Gastrocnemius medialis (tissue), 4 donors: ENCODE results near the gene DBX1. TPM values are rescaled to one million over a fixed set of nuclear protein-coding genes. Genes with fewer than 3 reads are reported as not detected.
"Not testable (repeated sequence)": the region's sequence is repeated elsewhere in the genome, so short reads cannot be mapped to it uniquely, and the experiment has no call there.

Source experiments
- ATAC-seq, 2 donors: fragments of 150-250 bp; one replicate each; pipeline ENCODE4 v1.9.1; 2016
- DNase-seq, 2 donors: peaks; one replicate each; pipeline ENCODE4 v3.0.0-alpha.2; 2019
- H3K27ac ChIP-seq, 4 donors: fragments of 200-600 bp; sonication (generic); 1 replicate in 1 of 4; 2 replicates in 3 of 4; pipeline ENCODE4 v1.5.1; 2016 to 2018; ENCODE audit warnings: mild to moderate bottlenecking in 2 of 4, moderate library complexity in 1 of 4
- H3K27me3 ChIP-seq, 3 donors: fragments of 200-600 bp; sonication (generic) in 2 of 3; 1 replicate in 1 of 3; 2 replicates in 2 of 3; pipeline versions ENCODE4 v1.5.1 to v1.6.0; 2016 to 2019; ENCODE audit warnings: mild to moderate bottlenecking in 1 of 3, moderate library complexity in 1 of 3
- H3K36me3 ChIP-seq, 2 donors: fragments of 200-600 bp; sonication (generic) in 1 of 2; one replicate each; pipeline ENCODE4 v1.5.1; 2017 to 2018
- H3K4me1 ChIP-seq, 2 donors: fragments of 200-600 bp; sonication (generic) in 1 of 2; one replicate each; pipeline ENCODE4 v1.5.1; 2016 to 2017; ENCODE audit warnings: mild to moderate bottlenecking in 2 of 2
- H3K4me3 ChIP-seq, 4 donors: fragments of 200-600 bp; sonication (generic) in 3 of 4; 1 replicate in 1 of 4; 2 replicates in 3 of 4; pipeline ENCODE4 v1.5.1; 2016 to 2019; ENCODE audit warnings: mild to moderate bottlenecking in 2 of 4
- H3K9me3 ChIP-seq, 3 donors: fragments of 200-600 bp; sonication (generic) in 2 of 3; 1 replicate in 1 of 3; 2 replicates in 2 of 3; pipeline ENCODE4 v1.5.1; 2016 to 2019
- POLR2A ChIP-seq, 2 donors: fragments of 450-650 bp; IDR thresholded peaks; one replicate each; pipeline ENCODE4 v1.6.1; 2017; ENCODE audit warnings: antibody characterized with exemption in 2 of 2, mild to moderate bottlenecking in 2 of 2, moderate library complexity in 2 of 2
- in situ Hi-C, 4 donors: fragments of 200-750 bp; cut with MboI; loops; one replicate each; pipeline versions ENCODE4 v1.15.0 to v1.8.0; 2017; ENCODE audit warnings: low sequenced_read_pairs in 4 of 4
- intact Hi-C: fragments of 100-400 bp; cut with DNase I; formaldehyde crosslinking; loops from one replicate; pipeline ENCODE4 v1.15.1; 2023; ENCODE audit warnings: low total_unique reads
- total RNA-seq, 4 donors: library from RNA; depleted of rRNA; stranded (reverse); fragments of >200 nt; gene quantifications; one replicate each; pipeline versions ENCODE4 v1.1.0 to v1.2.3, GENCODE V29; 2016
- TF ChIP-seq, protein P1 (sequence below), 5 experiments: fragments of 450-650 bp in 3 of 5; fragments of 200-600 bp in 2 of 5; sonication (generic) in 2 of 5; IDR thresholded peaks in 4 of 5; conservative IDR thresholded peaks in 1 of 5; 1 replicate in 4 of 5; 2 replicates in 1 of 5; pipeline ENCODE4 v1.5.1; 2016 to 2019; ENCODE audit warnings: antibody characterized with exemption in 5 of 5, mild to moderate bottlenecking in 3 of 5, moderate library complexity in 3 of 5

Gene DBX1
- total RNA-seq, 4 donors from 2014 or later: not detected

- no peak overlapping the region for H3K4me3 ChIP-seq
- H3K27ac ChIP-seq: no peak overlapping the region
- intact Hi-C loops: no loop called here
- peaks cover 0 to 3% (median 0%) of the 10 kb centered on the region in 3 donors for H3K27me3 ChIP-seq
- no peak for DNase-seq
- no peak for ATAC-seq
- H3K4me1 ChIP-seq: no peaks in the 10 kb centered on the region
- TF ChIP-seq, protein P1, sequence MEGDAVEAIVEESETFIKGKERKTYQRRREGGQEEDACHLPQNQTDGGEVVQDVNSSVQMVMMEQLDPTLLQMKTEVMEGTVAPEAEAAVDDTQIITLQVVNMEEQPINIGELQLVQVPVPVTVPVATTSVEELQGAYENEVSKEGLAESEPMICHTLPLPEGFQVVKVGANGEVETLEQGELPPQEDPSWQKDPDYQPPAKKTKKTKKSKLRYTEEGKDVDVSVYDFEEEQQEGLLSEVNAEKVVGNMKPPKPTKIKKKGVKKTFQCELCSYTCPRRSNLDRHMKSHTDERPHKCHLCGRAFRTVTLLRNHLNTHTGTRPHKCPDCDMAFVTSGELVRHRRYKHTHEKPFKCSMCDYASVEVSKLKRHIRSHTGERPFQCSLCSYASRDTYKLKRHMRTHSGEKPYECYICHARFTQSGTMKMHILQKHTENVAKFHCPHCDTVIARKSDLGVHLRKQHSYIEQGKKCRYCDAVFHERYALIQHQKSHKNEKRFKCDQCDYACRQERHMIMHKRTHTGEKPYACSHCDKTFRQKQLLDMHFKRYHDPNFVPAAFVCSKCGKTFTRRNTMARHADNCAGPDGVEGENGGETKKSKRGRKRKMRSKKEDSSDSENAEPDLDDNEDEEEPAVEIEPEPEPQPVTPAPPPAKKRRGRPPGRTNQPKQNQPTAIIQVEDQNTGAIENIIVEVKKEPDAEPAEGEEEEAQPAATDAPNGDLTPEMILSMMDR (IDR thresholded peaks at IDR 0.05 in 4 of 5, conservative IDR thresholded peaks at IDR 0.05 in 1 of 5): no peak
- TF ChIP-seq POLR2A (IDR thresholded peaks at IDR 0.05): no peak
- in situ Hi-C loops: no loop called here
- H3K9me3 ChIP-seq: no peaks in the 10 kb centered on the region
- H3K36me3 ChIP-seq: no peaks in the 10 kb centered on the region
These were observed 44.4 kb upstream of the DBX1 start for GRCh38 chr11:20204681-20205080.

DNA sequence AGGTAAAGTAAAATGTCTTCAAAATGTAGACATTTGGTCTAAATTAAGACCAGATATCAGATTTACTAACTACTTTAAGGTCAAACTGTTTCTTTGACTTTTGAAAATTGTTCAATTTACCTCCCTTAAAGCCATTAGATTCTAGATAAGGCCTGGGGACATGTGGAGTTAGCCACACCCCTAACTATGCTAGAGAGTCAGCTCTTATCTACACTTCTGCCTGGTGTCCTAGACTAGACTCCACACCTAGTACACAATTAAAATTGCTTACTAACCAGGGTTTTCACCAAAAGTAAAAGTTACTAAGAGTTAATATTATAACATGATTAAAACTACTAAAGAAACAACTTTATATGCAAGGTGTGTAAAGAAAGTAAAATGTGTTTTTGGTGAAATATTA lies 43.6 kb upstream of the DBX1 start:
- no peak overlapping the region for H3K27ac ChIP-seq
- intact Hi-C loops (loop anchor here (1.0 kb wide), 1 partner anchor 23 kb away; no protein-coding TSS in a partner anchor), in situ Hi-C loops (no loop called here)
- no peaks in the 10 kb centered on the region for H3K9me3 ChIP-seq
- peaks cover 0 to 3% (median 0%) of the 10 kb centered on the region in 3 donors for H3K27me3 ChIP-seq
- ATAC-seq (no peak), DNase-seq (no peak)
- TF ChIP-seq POLR2A (IDR thresholded peaks at IDR 0.05): no peak
- TF ChIP-seq, protein P1 (IDR thresholded peaks at IDR 0.05 in 4 of 5, conservative IDR thresholded peaks at IDR 0.05 in 1 of 5): no peak
- no peaks in the 10 kb centered on the region for H3K4me1 ChIP-seq
- no peak overlapping the region for H3K4me3 ChIP-seq
- H3K36me3 ChIP-seq: no peaks in the 10 kb centered on the region

DNA sequence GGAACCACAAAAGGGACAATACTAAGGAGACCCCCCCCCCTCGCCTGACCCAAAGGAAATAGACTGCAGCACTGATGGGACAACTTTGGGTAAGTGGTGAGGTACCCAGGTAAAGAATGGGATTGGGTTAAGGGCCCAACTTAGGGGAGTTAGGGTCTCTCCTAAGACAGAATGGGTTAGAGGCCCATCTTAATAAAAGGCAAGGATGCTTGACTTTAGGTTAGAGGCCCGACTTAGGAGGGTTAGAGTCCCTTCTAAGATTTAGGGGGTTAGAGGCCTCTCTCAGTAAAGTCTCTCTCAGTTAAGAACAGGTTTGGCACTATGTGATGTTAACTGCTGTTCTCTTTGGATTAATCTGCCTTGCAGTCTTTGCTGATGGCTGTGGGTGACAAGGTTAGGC lies 41.0 kb upstream of the DBX1 start:
- ATAC-seq (no peak), DNase-seq (no peak)
- in situ Hi-C loops: no loop called here
- Histone ChIP-seq H3K4me1 (no peaks in the 10 kb centered on the region), H3K27me3 (no peaks in the 10 kb centered on the region), H3K9me3 (no peaks in the 10 kb centered on the region), H3K36me3 (no peaks in the 10 kb centered on the region), H3K4me3 (no peak overlapping the region), H3K27ac (no peak overlapping the region)
- no peak for TF ChIP-seq POLR2A (IDR thresholded peaks at IDR 0.05)
- TF ChIP-seq, protein P1 (IDR thresholded peaks at IDR 0.05 in 4 of 5, conservative IDR thresholded peaks at IDR 0.05 in 1 of 5): no peak
- intact Hi-C loops: no loop called here

GRCh38 chr11:20200331-20200955 lies 40.2 kb upstream of the DBX1 start:
- H3K4me1 ChIP-seq, in situ Hi-C loops, intact Hi-C loops, ATAC-seq, H3K9me3 ChIP-seq, DNase-seq, H3K27ac ChIP-seq, H3K4me3 ChIP-seq, H3K36me3 ChIP-seq, H3K27me3 ChIP-seq: not testable (repeated sequence)

GRCh38 chr11:20197881-20198280 lies 37.6 kb upstream of the DBX1 start:
- intact Hi-C loops: no loop called here
- no peak for DNase-seq
- Histone ChIP-seq H3K4me3 (no peak overlapping the region), H3K36me3 (no peaks in the 10 kb centered on the region), H3K4me1 (no peaks in the 10 kb centered on the region), H3K27ac (no peak overlapping the region), H3K9me3 (no peaks in the 10 kb centered on the region), H3K27me3 (no peaks in the 10 kb centered on the region)
- ATAC-seq: no peak
- in situ Hi-C loops: no loop called here
- no peak for TF ChIP-seq POLR2A (IDR thresholded peaks at IDR 0.05)
- TF ChIP-seq, protein P1 (IDR thresholded peaks at IDR 0.05 in 4 of 5, conservative IDR thresholded peaks at IDR 0.05 in 1 of 5): no peak
